ENCODE measurements around the gene TOR3A. TPM values are rescaled to one million over a fixed set of nuclear protein-coding genes. Genes with fewer than 3 reads are reported as not detected.
A peak's percentile ranks its signal among the peaks of the same experiment; 100 is the strongest.
"Not testable (repeated sequence)": the region's sequence is repeated elsewhere in the genome, so short reads cannot be mapped to it uniquely, and the experiment has no call there.

TOR3A gene
- polyA plus RNA-seq, 3 donors from 2014 or later, result 41.3 to 64.3 (median 45.2) TPM

GRCh38 chr1:179129702-179130473 is 48.0 kb downstream of the TOR3A start:
- Mint-ChIP-seq H3K9me3 (no peaks in the 10 kb centered on the region), H3K27me3 (ENCODE audit: low read depth in 3 of 3) (no peaks in the 10 kb centered on the region), H3K27ac (peak overlapping the region; percentile 89 to 94 (median 92)), H3K4me1 (peaks cover 15 to 16% of the 10 kb centered on the region in 2 donors), H3K36me3 (peaks cover 2 to 5% (median 4%) of the 10 kb centered on the region in 3 donors), H3K4me3 (peak overlapping the region; percentile 71 to 88 (median 83))
- DNase-seq, result peak; percentile 53 to 63 (median 61)

- DNase-seq; H3K9me3 Mint-ChIP-seq; H3K4me1 Mint-ChIP-seq; H3K4me3 Mint-ChIP-seq; H3K36me3 Mint-ChIP-seq; H3K27me3 Mint-ChIP-seq (ENCODE audit: low read depth in 3 of 3); H3K27ac Mint-ChIP-seq: not testable (repeated sequence)
Observed at GRCh38 chr1:179135168-179135567, 53.3 kb downstream of the TOR3A start.

GRCh38 chr1:179135707-179136106 is 53.8 kb downstream of the TOR3A start:
- not testable (repeated sequence) for H3K36me3 Mint-ChIP-seq; DNase-seq; H3K27ac Mint-ChIP-seq; H3K9me3 Mint-ChIP-seq; H3K4me1 Mint-ChIP-seq; H3K27me3 Mint-ChIP-seq (ENCODE audit: low read depth in 3 of 3); H3K4me3 Mint-ChIP-seq

DNA sequence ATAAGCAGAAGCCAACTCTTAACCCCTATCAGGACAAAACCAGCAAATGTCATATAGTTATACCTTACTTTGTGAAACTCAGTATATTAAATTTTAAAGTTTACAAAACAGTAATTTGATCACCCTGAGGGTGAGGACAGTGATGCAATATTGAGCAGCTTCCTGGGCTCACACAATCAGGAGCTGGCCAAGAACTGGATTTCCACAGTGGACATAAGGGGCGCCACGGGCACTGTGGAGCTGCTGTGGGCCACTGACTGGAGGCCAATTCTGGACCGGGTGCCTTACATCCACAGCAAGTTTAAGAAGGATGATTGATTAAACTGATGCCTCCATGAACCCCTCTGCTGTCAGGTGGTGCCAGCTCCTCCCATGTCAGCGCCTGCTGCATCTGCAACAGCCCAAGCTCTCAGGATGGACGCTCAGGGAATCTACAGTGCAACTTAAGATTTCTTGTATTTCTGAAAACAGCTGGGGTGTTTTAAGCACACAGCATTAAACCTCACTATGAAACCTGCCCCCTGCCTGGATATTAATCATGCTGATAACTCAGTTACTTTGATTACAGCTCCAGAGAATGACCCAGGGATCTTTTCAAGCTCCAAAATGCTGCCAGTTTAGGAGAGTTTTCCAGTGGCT is 55.9 kb downstream of the TOR3A start:
- no peak overlapping the region for H3K27ac Mint-ChIP-seq

DNA sequence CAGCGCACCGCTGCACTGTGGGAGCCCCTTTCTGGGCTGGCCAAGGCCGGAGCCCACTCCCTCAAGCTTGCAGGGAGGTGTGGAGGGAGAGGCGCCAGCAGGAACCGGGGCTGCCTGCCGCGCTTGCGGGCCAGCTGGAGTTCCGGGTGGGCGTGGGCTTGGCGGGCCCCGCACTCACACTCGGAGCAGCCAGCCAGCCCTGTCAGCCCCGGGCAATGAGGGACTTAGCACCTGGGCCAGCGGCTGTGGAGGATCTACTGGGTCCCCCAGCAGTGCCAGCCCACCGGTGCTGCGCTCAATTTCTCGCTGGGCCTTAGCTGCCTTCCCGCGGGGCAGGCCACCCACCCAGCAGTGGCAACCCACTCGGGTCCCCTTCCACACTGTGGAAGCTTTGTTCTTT is 56.9 kb downstream of the TOR3A start:
- H3K27ac Mint-ChIP-seq, H3K9me3 Mint-ChIP-seq: not testable (repeated sequence)

More for the DNA sequence above, 55.9 kb downstream of the TOR3A start:
- H3K36me3 Mint-ChIP-seq, result no peaks in the 10 kb centered on the region
- DNase-seq, result no peak
- H3K27me3 Mint-ChIP-seq (ENCODE audit: low read depth in 3 of 3), result no peaks in the 10 kb centered on the region
- H3K4me1 Mint-ChIP-seq, result peaks cover 7 to 18% of the 10 kb centered on the region in 2 donors
- no peak overlapping the region for H3K4me3 Mint-ChIP-seq
- H3K9me3 Mint-ChIP-seq, result no peaks in the 10 kb centered on the region

DNA sequence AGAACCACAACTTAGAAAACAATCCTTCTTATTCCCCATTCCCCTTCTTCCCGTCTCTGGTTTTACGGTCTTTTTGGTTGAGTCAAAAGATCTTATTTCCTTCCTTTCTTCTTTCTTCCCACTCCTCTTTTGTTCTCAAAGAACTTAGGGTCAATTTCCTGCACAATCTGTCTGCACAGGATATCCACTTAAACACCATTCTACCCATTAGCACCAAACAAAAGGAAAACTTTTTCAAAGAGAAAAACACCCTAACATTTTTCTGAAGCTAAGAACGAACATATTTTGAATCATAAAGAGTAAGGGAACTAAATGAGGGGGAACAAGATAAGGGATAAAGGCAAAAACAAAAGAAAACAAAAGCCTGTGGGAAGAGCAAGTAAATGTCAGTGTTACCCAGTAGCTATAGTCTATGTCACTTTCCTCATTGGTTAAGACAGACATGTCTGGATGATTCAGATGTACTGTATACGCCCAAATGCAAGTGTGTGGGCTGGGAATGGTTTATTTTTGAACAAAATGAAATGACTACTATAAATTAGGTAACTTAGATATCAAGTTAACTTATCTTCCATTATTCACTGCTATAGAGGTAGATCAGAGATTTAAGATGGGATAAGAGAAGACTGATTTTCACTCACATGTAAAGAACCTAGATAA is 59.9 kb downstream of the TOR3A start:
- H3K27me3 Mint-ChIP-seq (ENCODE audit: low read depth in 3 of 3), result no peaks in the 10 kb centered on the region
- H3K4me1 Mint-ChIP-seq, result peaks cover 14 to 25% of the 10 kb centered on the region in 2 donors
- no peak overlapping the region for H3K4me3 Mint-ChIP-seq
- no peak for DNase-seq
- peaks cover 0 to 3% (median 2%) of the 10 kb centered on the region in 3 donors for H3K36me3 Mint-ChIP-seq
- H3K27ac Mint-ChIP-seq, result peak overlapping the region in 1 of 6 donors; percentile 20
- H3K9me3 Mint-ChIP-seq, result no peaks in the 10 kb centered on the region

More for the DNA sequence above, 56.9 kb downstream of the TOR3A start:
- H3K36me3 Mint-ChIP-seq; H3K4me3 Mint-ChIP-seq; H3K27me3 Mint-ChIP-seq (ENCODE audit: low read depth in 3 of 3); DNase-seq: not testable (repeated sequence)
- H3K4me1 Mint-ChIP-seq, result peaks cover 14 to 25% of the 10 kb centered on the region in 2 donors

- Mint-ChIP-seq H3K27ac (peak overlapping the region in 5 of 6 donors; percentile 5 to 52 (median 36)), H3K4me3 (peak overlapping the region in 3 of 5 donors; percentile 10 to 28 (median 12))
Observed at GRCh38 chr1:179142889-179143299, 61.0 kb downstream of the TOR3A start.

DNA sequence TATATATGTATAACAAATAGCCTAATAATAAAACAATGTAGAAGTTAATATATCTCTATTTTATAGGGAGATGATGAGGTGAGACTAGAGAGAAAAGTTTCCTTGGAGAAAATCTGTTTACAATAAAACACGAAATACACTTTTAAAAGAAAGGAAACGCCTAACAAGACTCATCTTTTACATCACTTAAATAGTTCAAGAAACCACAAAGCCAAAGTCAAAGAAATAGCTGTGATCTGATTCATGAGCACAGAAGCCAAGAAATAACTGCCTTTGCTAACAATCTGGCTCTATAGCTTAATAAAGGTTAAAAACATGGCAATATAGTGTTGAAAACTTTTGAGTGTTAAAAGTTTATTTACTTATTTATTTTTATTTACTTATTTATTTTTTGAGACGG is 61.5 kb downstream of the TOR3A start:
- Mint-ChIP-seq H3K4me1 (peaks cover 14 to 25% of the 10 kb centered on the region in 2 donors), H3K4me3 (peak overlapping the region in 1 of 5 donors; percentile 10), H3K27me3 (ENCODE audit: low read depth in 3 of 3) (no peaks in the 10 kb centered on the region), H3K27ac (no peak overlapping the region), H3K9me3 (no peaks in the 10 kb centered on the region), H3K36me3 (peaks cover 0 to 3% (median 3%) of the 10 kb centered on the region in 3 donors)
- no peak for DNase-seq

More at GRCh38 chr1:179142889-179143299, 61.0 kb downstream of the TOR3A start:
- DNase-seq, result no peak
- H3K27me3 Mint-ChIP-seq (ENCODE audit: low read depth in 3 of 3), result no peaks in the 10 kb centered on the region
- H3K4me1 Mint-ChIP-seq, result peaks cover 14 to 25% of the 10 kb centered on the region in 2 donors
- H3K36me3 Mint-ChIP-seq, result peaks cover 0 to 3% (median 3%) of the 10 kb centered on the region in 3 donors
- H3K9me3 Mint-ChIP-seq, result no peaks in the 10 kb centered on the region

- Mint-ChIP-seq H3K36me3 (peaks cover 0 to 3% (median 3%) of the 10 kb centered on the region in 3 donors), H3K4me3 (no peak overlapping the region), H3K27me3 (ENCODE audit: low read depth in 3 of 3) (no peaks in the 10 kb centered on the region), H3K27ac (no peak overlapping the region), H3K9me3 (no peaks in the 10 kb centered on the region), H3K4me1 (peaks cover 14 to 25% of the 10 kb centered on the region in 2 donors)
- no peak for DNase-seq
Observed at GRCh38 chr1:179144626-179145025, 62.8 kb downstream of the TOR3A start.

DNA sequence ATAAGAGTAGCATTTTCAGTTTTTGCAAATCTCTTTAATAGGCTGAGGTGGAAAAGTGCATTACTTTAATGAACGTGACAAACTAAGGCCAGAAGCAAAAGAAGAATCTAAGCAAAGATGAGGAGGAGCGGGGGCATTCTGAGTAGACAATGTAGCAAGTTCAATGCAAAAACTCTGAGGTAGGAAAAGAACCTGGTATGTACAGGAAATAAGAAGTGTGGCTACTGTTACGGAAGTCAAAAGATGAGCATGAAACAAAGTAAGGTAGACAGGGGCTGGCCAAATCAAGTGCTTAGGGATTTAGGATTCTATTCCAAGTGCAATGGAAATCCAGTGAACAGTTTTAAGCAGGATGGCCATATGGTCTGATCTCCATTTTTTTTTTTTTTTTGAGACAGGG is 63.7 kb downstream of the TOR3A start:
- no peaks in the 10 kb centered on the region for H3K27me3 Mint-ChIP-seq (ENCODE audit: low read depth in 3 of 3)
- H3K27ac Mint-ChIP-seq, result no peak overlapping the region
- H3K4me3 Mint-ChIP-seq, result no peak overlapping the region
- peaks cover 0 to 3% (median 3%) of the 10 kb centered on the region in 3 donors for H3K36me3 Mint-ChIP-seq
- H3K4me1 Mint-ChIP-seq, result peaks cover 14 to 25% of the 10 kb centered on the region in 2 donors
- no peaks in the 10 kb centered on the region for H3K9me3 Mint-ChIP-seq
- no peak for DNase-seq

Other genes with a start within 250 kb of the TOR3A start
- not detected for gene ANGPTL1, start 211.0 kb upstream of the TOR3A start, polyA plus RNA-seq
- 10 to 100 TPM in 2 of 3 donors, 1 to 10 TPM in 1; 8.1 to 13.1 (median 10.9) TPM for gene FAM20B, start 56.2 kb upstream of the TOR3A start, polyA plus RNA-seq
- 1 to 10 TPM in 1 of 3 donors, under 1 TPM in 1, not detected in 1; 0.36 to 2.1 TPM for gene ABL2, start 147.6 kb downstream of the TOR3A start, polyA plus RNA-seq
- 100 to 1,000 TPM in 1 of 3 donors, 10 to 100 TPM in 2; 59.6 to 144 (median 95.3) TPM for gene SOAT1, start 211.7 kb downstream of the TOR3A start, polyA plus RNA-seq